ENCODE data around the gene VLDLR.

The VLDLR gene

GRCh38 chr9:2664174-2665065 lies 42.8 kb downstream of the VLDLR start:
- DNase-seq (ENCODE audit: low read depth in 1 of 2, low spot score in 1 of 2): peak in 1 of 2 experiments; percentile 21
- no peak overlapping the region for H3K27ac ChIP-seq (replicated peaks)
- TF ChIP-seq, protein P1, sequence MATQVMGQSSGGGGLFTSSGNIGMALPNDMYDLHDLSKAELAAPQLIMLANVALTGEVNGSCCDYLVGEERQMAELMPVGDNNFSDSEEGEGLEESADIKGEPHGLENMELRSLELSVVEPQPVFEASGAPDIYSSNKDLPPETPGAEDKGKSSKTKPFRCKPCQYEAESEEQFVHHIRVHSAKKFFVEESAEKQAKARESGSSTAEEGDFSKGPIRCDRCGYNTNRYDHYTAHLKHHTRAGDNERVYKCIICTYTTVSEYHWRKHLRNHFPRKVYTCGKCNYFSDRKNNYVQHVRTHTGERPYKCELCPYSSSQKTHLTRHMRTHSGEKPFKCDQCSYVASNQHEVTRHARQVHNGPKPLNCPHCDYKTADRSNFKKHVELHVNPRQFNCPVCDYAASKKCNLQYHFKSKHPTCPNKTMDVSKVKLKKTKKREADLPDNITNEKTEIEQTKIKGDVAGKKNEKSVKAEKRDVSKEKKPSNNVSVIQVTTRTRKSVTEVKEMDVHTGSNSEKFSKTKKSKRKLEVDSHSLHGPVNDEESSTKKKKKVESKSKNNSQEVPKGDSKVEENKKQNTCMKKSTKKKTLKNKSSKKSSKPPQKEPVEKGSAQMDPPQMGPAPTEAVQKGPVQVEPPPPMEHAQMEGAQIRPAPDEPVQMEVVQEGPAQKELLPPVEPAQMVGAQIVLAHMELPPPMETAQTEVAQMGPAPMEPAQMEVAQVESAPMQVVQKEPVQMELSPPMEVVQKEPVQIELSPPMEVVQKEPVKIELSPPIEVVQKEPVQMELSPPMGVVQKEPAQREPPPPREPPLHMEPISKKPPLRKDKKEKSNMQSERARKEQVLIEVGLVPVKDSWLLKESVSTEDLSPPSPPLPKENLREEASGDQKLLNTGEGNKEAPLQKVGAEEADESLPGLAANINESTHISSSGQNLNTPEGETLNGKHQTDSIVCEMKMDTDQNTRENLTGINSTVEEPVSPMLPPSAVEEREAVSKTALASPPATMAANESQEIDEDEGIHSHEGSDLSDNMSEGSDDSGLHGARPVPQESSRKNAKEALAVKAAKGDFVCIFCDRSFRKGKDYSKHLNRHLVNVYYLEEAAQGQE (IDR thresholded peaks at IDR 0.05; ENCODE audit: insufficient replicate concordance, low read depth): no peak
- TF ChIP-seq CTCF (IDR thresholded peaks at IDR 0.05; ENCODE audit: insufficient read depth, low read length) (no peak), GABPA (IDR thresholded peaks at IDR 0.05; ENCODE audit: low read depth) (no peak), SPI1 (IDR thresholded peaks at IDR 0.05; ENCODE audit: borderline replicate concordance, low read depth) (no peak), POLR2AphosphoS5 (IDR thresholded peaks at IDR 0.05; ENCODE audit: low read depth) (no peak)
- H3K27me3 ChIP-seq (ENCODE audit: insufficient read depth, poor library complexity, severe bottlenecking): no peaks in the 10 kb centered on the region
- H3K4me3 ChIP-seq (replicated peaks; ENCODE audit: insufficient read depth, low read length): no peak overlapping the region

DNA sequence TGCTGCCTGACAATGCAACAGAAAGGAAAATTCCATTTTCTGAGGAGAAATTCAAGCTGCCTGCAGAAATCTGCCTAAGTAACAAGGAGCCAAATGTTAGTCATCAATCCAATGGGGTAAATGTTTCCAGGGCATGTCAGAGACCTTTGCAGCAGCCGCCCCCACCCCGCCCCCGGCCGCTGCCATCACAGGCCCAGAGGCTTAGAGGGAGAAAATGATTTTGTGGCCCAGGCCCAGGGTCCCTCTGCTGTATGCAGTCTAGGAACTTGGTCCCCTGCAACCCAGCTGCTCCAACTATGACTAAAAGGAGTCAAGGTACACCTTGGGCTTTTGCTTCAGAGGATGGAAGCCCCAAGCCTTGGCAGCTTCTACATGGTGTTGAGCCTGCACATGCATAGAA lies 45.0 kb downstream of the VLDLR start:
- H3K27me3 ChIP-seq (ENCODE audit: insufficient read depth, poor library complexity, severe bottlenecking): no peaks in the 10 kb centered on the region
- no peak overlapping the region for H3K27ac ChIP-seq (replicated peaks)
- DNase-seq (ENCODE audit: low read depth in 1 of 2, low spot score in 1 of 2): no peak
- H3K4me3 ChIP-seq (replicated peaks; ENCODE audit: insufficient read depth, low read length): no peak overlapping the region
- TF ChIP-seq GABPA (IDR thresholded peaks at IDR 0.05; ENCODE audit: low read depth): no peak
- TF ChIP-seq CTCF (IDR thresholded peaks at IDR 0.05; ENCODE audit: insufficient read depth, low read length): no peak
- TF ChIP-seq, protein P1 (IDR thresholded peaks at IDR 0.05; ENCODE audit: insufficient replicate concordance, low read depth): no peak
- TF ChIP-seq POLR2AphosphoS5 (IDR thresholded peaks at IDR 0.05; ENCODE audit: low read depth): no peak
- no peak for TF ChIP-seq SPI1 (IDR thresholded peaks at IDR 0.05; ENCODE audit: borderline replicate concordance, low read depth)

DNA sequence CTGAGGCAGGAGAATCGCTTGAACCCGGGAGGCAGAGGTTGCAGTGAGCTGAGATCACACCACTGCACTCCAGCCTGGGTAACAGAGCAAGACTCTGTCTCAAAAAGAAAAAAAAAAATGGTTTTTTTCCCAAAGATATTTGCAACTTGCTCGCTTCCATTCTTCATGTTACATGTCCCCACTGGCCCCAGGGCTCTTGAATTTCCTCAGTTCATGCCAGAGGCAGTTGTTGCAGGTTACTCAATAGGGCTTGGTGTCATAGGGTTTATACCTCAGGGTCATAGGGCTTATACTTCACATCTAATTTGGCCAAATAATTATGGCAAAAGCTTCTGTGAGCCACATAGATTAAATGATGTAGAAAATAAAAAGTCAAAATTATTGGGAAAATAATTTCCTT lies 51.6 kb downstream of the VLDLR start:
- DNase-seq (ENCODE audit: low read depth in 1 of 2, low spot score in 1 of 2): no peak
- H3K27ac ChIP-seq (replicated peaks): no peak overlapping the region
- H3K4me3 ChIP-seq (replicated peaks; ENCODE audit: insufficient read depth, low read length): no peak overlapping the region
- TF ChIP-seq CTCF (IDR thresholded peaks at IDR 0.05; ENCODE audit: insufficient read depth, low read length) (no peak), GABPA (IDR thresholded peaks at IDR 0.05; ENCODE audit: low read depth) (no peak), SPI1 (IDR thresholded peaks at IDR 0.05; ENCODE audit: borderline replicate concordance, low read depth) (no peak), POLR2AphosphoS5 (IDR thresholded peaks at IDR 0.05; ENCODE audit: low read depth) (no peak)
- TF ChIP-seq, protein P1 (IDR thresholded peaks at IDR 0.05; ENCODE audit: insufficient replicate concordance, low read depth): no peak
- H3K27me3 ChIP-seq (ENCODE audit: insufficient read depth, poor library complexity, severe bottlenecking): no peaks in the 10 kb centered on the region

Data from HL-60 (cell line).